ENCODE results near the gene KLHL29. TPM values are rescaled to one million over a fixed set of nuclear protein-coding genes. Genes with fewer than 3 reads are reported as not detected.

The KLHL29 gene
- total RNA-seq, 1 experiment from 2014 or later = 12.2 TPM

- H3K4me3 ChIP-seq (ENCODE audit: low read depth, low read length, poor library complexity, severe bottlenecking) = no peak overlapping the region
- DNase-seq (ENCODE audit: low spot score) = no peak
- no peak for TF ChIP-seq CTCF (conservative IDR thresholded peaks at IDR 0.05; ENCODE audit: low read depth, low read length)
- no peak for TF ChIP-seq EZH2 (IDR thresholded peaks at IDR 0.05; ENCODE audit: borderline replicate concordance, low read depth, low read length, poor library complexity, severe bottlenecking)
- ChIA-PET CTCF (no interaction called here), POLR2A (ENCODE audit: low non-redundant PET) (no interaction called here)
- H3K4me1 ChIP-seq (ENCODE audit: insufficient read depth, low read length, poor library complexity, severe bottlenecking) = peaks cover 11% of the 10 kb centered on the region
- no peaks in the 10 kb centered on the region for H3K36me3 ChIP-seq (ENCODE audit: insufficient read depth, low read length, poor library complexity, severe bottlenecking)
- H3K9me3 ChIP-seq (ENCODE audit: low read depth, low read length, poor library complexity, severe bottlenecking) = no peaks in the 10 kb centered on the region
- intact Hi-C loops (cut with micrococcal nuclease; ENCODE audit: unreplicated experiment) = no loop called here
- no TSS peak for BruUV-seq (replicated peaks)
- no peaks in the 10 kb centered on the region for H3K27me3 ChIP-seq (replicated peaks; ENCODE audit: insufficient read depth, low read depth, low read length, poor library complexity)
- H3K27ac ChIP-seq (ENCODE audit: low read depth, low read length, poor library complexity, severe bottlenecking) = no peak overlapping the region
Observed at GRCh38 chr2:23504591-23504990, 119.6 kb downstream of the KLHL29 start.

- intact Hi-C loops (cut with micrococcal nuclease; ENCODE audit: unreplicated experiment) = no loop called here
- Histone ChIP-seq H3K4me3 (ENCODE audit: low read depth, low read length, poor library complexity, severe bottlenecking) (no peak overlapping the region), H3K4me1 (ENCODE audit: insufficient read depth, low read length, poor library complexity, severe bottlenecking) (peaks cover 17% of the 10 kb centered on the region), H3K27ac (ENCODE audit: low read depth, low read length, poor library complexity, severe bottlenecking) (no peak overlapping the region), H3K27me3 (replicated peaks; ENCODE audit: insufficient read depth, low read depth, low read length, poor library complexity) (no peaks in the 10 kb centered on the region), H3K36me3 (ENCODE audit: insufficient read depth, low read length, poor library complexity, severe bottlenecking) (no peaks in the 10 kb centered on the region), H3K9me3 (ENCODE audit: low read depth, low read length, poor library complexity, severe bottlenecking) (no peaks in the 10 kb centered on the region)
- TF ChIP-seq EZH2 (IDR thresholded peaks at IDR 0.05; ENCODE audit: borderline replicate concordance, low read depth, low read length, poor library complexity, severe bottlenecking) = no peak
- TF ChIP-seq CTCF (conservative IDR thresholded peaks at IDR 0.05; ENCODE audit: low read depth, low read length) = peak; percentile 37; the same call in 1 of the 2 replicates
- CTCF ChIA-PET = no interaction called here
- DNase-seq (ENCODE audit: low spot score) = no peak
- no TSS peak for BruUV-seq (replicated peaks)
- POLR2A ChIA-PET (ENCODE audit: low non-redundant PET) = no interaction called here
Observed at GRCh38 chr2:23505218-23505983, 120.4 kb downstream of the KLHL29 start.

DNA sequence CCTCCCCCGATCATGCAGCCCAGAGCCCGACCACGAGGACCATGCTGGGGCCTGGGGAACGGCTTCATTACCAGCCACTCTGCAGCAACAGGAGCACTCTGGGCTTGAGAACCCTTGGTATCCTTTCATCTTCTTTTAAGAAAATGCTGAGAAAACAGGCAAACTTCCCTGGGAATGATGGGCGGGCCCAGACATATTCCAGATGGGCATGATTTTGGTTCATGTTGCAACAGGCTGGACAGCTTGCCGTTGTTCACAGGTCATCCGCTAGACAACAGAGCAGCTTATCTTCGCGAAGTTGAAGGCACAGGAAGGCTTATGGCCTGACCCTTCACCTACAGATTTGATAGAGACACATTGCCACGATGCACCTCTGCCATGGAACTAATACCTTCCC, 121.0 kb downstream of the KLHL29 start:
- no TSS peak for BruUV-seq (replicated peaks)
- intact Hi-C loops (cut with micrococcal nuclease; ENCODE audit: unreplicated experiment) = no loop called here
- ChIA-PET CTCF (no interaction called here), POLR2A (ENCODE audit: low non-redundant PET) (no interaction called here)
- no peaks in the 10 kb centered on the region for H3K36me3 ChIP-seq (ENCODE audit: insufficient read depth, low read length, poor library complexity, severe bottlenecking)
- H3K4me3 ChIP-seq (ENCODE audit: low read depth, low read length, poor library complexity, severe bottlenecking) = no peak overlapping the region
- peaks cover 19% of the 10 kb centered on the region for H3K4me1 ChIP-seq (ENCODE audit: insufficient read depth, low read length, poor library complexity, severe bottlenecking)
- H3K27ac ChIP-seq (ENCODE audit: low read depth, low read length, poor library complexity, severe bottlenecking) = no peak overlapping the region
- DNase-seq (ENCODE audit: low spot score) = no peak
- H3K27me3 ChIP-seq (replicated peaks; ENCODE audit: insufficient read depth, low read depth, low read length, poor library complexity) = no peaks in the 10 kb centered on the region
- H3K9me3 ChIP-seq (ENCODE audit: low read depth, low read length, poor library complexity, severe bottlenecking) = no peaks in the 10 kb centered on the region
- no peak for TF ChIP-seq CTCF (conservative IDR thresholded peaks at IDR 0.05; ENCODE audit: low read depth, low read length)
- no peak for TF ChIP-seq EZH2 (IDR thresholded peaks at IDR 0.05; ENCODE audit: borderline replicate concordance, low read depth, low read length, poor library complexity, severe bottlenecking)
